NK-92 (cell line): ENCODE measurements around the gene DDX24.
A peak's percentile ranks its signal among the peaks of the same experiment; 100 is the strongest.

Experiments used
- DNase-seq: peaks from one replicate; lab custom pipeline; 2025; ENCODE audit not compliant: unreplicated experiment; lab: John Stamatoyannopoulos, UW

DDX24 gene

GRCh38 chr14:94080621-94081385, at the start of gene DDX24, which contains the start of gene IFI27L1:
Gene DDX24, minus strand, starts transcription at chr14:94081202. Its CDS starts 1,460 bp downstream, at chr14:94079742.
Gene IFI27L1, plus strand, starts transcription at chr14:94081310. Its CDS starts 15,628 bp downstream, at chr14:94096938.
- peak; percentile 77 for DNase-seq

GRCh38 chr14:94129758-94130414, 48.9 kb upstream of the DDX24 start:
- no peak for DNase-seq

DNA sequence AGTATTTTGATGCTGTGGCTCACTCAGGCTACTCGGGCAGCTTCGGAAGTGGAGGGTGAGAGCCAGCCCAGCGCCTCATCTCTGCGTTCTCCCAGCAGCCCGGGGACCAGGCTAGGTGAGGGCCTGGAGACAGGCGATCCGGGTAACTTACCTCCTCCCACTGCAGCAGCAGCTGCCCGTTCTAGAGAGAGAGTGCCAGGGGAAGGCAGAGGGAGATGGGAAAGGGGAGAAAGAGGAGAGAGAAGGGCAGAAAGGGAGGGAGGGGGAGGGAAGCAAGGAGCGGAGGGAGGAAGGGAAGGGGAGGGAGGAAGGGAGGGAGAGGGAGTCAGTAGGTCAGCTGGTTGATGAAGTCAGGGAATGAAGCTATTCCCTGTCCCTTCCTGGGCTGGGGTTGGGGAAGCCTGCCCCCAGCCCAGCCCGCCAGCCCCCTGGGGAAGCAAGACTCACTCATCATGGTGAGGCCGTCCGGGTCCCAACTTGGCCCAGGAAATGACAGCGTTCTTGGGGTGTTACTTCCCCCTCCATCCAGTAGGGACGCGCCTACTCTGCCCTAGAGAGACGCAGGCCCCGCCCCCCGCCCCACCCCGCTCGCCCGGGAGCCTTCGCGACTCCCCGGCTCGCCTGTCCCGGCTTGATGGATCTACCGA, 48.2 kb upstream of the DDX24 start, which contains the start of gene IFI27L2:
Gene IFI27L2 (minus strand): TSS at position 494 of the 647 bp plus-strand sequence. CDS start 40 bp downstream, at position 454.
- peak; percentile 15 for DNase-seq

DNA sequence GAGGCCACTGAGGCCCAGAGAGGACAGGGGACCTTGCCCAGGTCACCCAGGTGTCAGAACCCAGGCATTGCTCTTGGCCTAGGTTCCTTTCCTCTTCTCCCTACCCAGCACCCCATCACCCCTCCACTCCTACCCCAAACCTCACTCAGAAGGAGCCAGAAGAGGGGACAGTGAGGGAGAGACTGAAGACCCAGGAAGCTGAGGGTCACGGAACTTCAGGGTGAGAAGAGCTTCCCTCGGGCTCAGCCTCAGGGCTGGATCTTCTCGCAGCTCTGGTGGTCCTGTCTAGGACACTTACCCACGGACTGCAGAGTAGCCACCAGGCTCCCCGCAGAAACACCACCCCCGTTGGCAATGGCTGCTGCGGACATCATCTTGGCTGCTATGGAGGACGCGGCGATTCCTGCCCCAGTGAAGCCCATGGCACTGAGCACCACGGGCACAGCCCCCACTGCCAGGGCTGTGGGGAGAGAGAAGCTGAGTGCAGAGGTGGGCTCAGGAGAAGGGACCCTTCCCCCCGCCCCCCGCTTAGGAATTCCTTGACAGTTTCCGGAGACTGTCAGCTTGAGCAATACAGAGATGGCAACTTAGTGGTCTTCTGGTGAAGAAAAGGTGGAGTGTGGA, 47.3 kb upstream of the DDX24 start:
- DNase-seq, result no peak

GRCh38 chr14:94127330-94127729, 46.3 kb upstream of the DDX24 start:
- DNase-seq, result no peak

DNA sequence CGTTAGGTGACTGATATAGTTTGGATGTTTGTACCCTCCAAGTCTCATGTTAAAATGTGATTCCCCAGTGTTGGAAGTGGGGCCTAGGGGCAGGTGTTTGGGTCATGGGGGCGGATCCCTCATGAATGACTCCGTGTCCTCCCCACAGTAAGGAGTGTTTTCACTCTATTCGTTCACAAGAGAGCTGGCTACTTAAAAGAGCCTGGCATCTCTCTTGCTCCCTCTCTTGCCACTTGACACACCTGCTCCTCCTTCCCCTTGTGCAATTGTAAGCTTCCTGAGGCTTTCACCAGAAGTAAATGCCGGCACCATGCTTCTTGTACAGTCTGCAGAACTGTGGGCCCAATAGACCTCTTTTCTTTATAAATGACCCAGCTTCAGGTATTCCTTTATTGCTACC, 45.8 kb upstream of the DDX24 start:
- no peak for DNase-seq

- DNase-seq, result no peak
Measured at GRCh38 chr14:94126419-94126677, 45.3 kb upstream of the DDX24 start.

GRCh38 chr14:94125659-94126418, 44.8 kb upstream of the DDX24 start:
- no peak for DNase-seq

GRCh38 chr14:94124582-94125377, 43.8 kb upstream of the DDX24 start:
- DNase-seq, result no peak

DNA sequence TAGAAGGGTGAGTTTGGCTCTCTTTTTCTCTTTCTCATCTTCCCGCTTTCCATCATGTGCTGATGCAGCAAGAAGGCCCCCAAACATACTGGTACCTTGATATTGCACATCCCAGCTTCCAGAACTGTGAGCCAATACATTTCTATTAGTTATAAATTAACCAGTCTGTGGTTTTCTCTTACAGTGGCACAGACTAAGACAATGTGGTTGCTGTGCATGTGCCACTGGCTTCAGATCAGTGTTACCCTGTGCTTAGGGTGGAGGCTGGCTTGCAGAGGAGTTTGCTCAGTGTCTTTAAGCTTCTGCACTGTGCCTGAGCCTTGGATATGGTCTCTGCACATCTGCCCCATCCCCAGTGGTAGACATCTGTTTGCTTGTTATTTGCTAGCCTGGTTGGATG, 42.9 kb upstream of the DDX24 start:
- DNase-seq, result no peak

GRCh38 chr14:94123296-94123695, 42.3 kb upstream of the DDX24 start:
- no peak for DNase-seq

- DNase-seq, result no peak
Measured at GRCh38 chr14:94122438-94122837, 41.4 kb upstream of the DDX24 start.

- no peak for DNase-seq
Measured at GRCh38 chr14:94121485-94121884, 40.5 kb upstream of the DDX24 start.

- DNase-seq, result no peak
Measured at GRCh38 chr14:94120667-94121340, 39.8 kb upstream of the DDX24 start.

DNA sequence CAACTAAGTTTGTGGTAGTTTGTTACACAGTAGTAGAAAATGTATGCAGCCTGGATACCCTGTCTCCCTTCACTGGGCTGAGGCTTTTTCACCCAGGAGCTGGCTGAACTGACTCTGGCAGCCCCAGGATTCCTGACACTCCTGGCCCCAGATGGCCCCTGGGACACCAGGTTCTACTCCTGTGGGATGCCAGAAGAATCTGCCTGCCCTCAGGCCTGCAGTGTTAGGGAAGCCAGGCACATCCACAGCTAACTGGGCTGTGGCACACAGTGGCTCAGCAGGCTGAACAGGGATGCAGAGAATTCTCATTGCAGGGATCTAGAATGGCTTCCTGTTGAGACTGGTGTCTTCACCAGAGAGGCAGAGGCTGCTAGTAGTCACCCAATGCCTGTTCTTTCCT, 38.1 kb upstream of the DDX24 start:
- no peak for DNase-seq

DNA sequence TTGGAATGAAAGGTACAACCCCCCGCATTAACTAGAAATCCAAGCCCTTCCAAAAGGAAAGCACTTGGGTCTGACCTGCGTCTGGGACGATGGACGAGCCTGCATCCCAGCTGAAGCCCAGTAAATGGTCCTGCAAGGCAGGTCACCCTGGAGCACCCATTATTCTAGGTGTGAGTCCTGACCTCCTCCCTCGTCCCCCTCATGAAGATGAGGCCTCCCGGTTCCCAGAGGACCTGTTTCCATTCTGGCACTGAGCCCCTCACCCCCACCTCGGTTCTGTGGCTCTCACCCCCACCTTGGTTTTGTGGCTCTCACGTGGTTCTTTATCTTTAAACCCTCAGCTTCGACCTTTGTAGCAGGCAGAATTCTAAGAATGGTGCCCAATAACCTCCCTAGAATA, 36.9 kb upstream of the DDX24 start:
- no peak for DNase-seq

DNA sequence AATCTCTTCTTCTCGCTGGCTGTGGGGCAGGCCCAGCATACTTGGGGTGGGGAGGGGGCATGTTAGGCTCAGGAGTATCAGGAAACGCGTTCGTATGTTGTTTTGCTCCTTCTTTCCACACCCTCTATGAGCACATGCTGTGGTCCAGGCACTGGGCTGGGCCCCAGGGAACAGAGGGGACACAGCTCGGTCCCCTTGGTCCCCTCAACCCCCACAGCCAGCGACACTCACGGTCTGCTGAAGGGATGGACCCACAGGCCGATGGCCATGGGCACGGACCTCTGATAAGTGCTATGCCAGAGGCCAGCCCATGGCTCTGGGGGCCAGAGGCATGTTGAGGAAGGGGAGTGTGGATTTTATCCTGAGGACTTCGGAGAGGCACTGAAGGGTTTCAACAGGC, 35.7 kb upstream of the DDX24 start:
- no peak for DNase-seq

GRCh38 chr14:94115631-94116030, 34.6 kb upstream of the DDX24 start:
- no peak for DNase-seq

- no peak for DNase-seq
Measured at GRCh38 chr14:94115058-94115591, 34.1 kb upstream of the DDX24 start.
